ENCODE data around the gene MVK.
"Not testable (repeated sequence)": the region's sequence is repeated elsewhere in the genome, so short reads cannot be mapped to it uniquely, and the experiment has no call there.

DNA sequence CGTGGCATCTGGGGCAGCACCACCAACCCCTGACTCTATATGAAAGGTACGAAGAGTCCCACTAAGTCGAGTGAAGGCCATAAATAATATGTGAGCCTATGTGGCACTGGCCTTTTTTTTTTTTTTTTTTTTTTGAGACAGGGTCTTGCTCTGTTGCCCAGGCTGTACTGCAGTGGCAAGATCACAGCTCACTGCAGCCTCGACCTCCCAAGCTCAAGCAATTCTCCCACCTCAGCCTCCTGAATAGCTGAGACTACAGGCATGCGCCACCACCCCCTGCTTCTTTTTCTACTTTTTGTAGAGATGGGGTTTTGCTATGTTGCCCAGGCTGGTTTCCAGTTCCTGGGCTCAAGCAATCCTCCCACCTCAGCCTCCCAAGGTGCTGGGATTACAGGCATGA is 28.5 kb downstream of the MVK start:
- TF ChIP-seq, protein P1, sequence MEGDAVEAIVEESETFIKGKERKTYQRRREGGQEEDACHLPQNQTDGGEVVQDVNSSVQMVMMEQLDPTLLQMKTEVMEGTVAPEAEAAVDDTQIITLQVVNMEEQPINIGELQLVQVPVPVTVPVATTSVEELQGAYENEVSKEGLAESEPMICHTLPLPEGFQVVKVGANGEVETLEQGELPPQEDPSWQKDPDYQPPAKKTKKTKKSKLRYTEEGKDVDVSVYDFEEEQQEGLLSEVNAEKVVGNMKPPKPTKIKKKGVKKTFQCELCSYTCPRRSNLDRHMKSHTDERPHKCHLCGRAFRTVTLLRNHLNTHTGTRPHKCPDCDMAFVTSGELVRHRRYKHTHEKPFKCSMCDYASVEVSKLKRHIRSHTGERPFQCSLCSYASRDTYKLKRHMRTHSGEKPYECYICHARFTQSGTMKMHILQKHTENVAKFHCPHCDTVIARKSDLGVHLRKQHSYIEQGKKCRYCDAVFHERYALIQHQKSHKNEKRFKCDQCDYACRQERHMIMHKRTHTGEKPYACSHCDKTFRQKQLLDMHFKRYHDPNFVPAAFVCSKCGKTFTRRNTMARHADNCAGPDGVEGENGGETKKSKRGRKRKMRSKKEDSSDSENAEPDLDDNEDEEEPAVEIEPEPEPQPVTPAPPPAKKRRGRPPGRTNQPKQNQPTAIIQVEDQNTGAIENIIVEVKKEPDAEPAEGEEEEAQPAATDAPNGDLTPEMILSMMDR (IDR thresholded peaks at IDR 0.05; ENCODE audit: insufficient read depth, low read depth, low read length), result not testable (repeated sequence)
- not testable (repeated sequence) for TF ChIP-seq EZH2 (IDR thresholded peaks at IDR 0.05; ENCODE audit: insufficient read depth, low read length)

Measured in astrocyte (in vitro differentiated cells and primary cell).